ENCODE results near the gene CROCC. TPM values are rescaled to one million over a fixed set of nuclear protein-coding genes. Genes with fewer than 3 reads are reported as not detected.
A peak's percentile ranks its signal among the peaks of the same experiment; 100 is the strongest.

The CROCC gene
- total and polyA plus RNA-seq, 7 experiments from 2014 or later, result 1.4 to 84.8 (median 61.9) TPM

DNA sequence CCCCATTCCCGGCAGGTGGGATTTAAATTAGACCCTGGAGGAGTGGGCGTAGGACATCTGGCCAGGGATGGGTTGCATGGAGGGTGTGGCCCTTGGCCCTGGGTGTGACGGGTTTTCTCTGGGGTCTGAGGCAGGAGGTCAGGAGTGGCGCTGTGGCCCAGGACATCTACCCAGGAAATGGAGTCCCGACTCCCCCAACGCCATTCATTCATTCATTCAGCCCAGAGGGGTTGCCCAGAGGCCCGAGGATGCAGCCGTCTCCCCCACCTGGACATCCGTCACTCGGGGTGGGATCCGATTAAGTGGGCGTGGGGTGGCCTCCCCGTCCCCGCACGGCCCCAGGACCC is 89.3 kb downstream of the CROCC start:
- H3K4me1 ChIP-seq (ENCODE audit: control insufficient read depth in 2 of 2, insufficient read depth in 2 of 2, low read length in 2 of 2), result peaks cover 15 to 16% of the 10 kb centered on the region in 2 donors
- Mint-ChIP-seq H3K27me3 (peaks cover 0 to 2% (median 0%) of the 10 kb centered on the region in 5 donors), H3K4me1 (peaks cover 9 to 27% (median 17%) of the 10 kb centered on the region in 7 donors), H3K27ac (peak overlapping the region; percentile 21 to 83 (median 66)), H3K4me3 (peak overlapping the region; percentile 81 to 90 (median 84)), H3K9me3 (no peaks in the 10 kb centered on the region), H3K36me3 (peaks cover 0 to under 1% (median 0%) of the 10 kb centered on the region in 5 donors)
- peak overlapping the region; percentile 72 for H3K4me3 ChIP-seq (ENCODE audit: low read length)
- H3K9me3 ChIP-seq (ENCODE audit: control insufficient read depth in 2 of 3, low read length in 3 of 3), result no peaks in the 10 kb centered on the region
- intact Hi-C loops (cut with micrococcal nuclease), result loop anchor here (1.0 to 10.0 kb wide), 6 partner anchors 43 to 1484 kb away; partner anchors contain the start of genes DNAJC16 (in 1 of the 2), SDHB (in 1 of the 2) and SZRD1 (in 1 of the 2)
- peak overlapping the region; percentile 72 for H3K27ac ChIP-seq (ENCODE audit: low read depth, low read length)
- CTCF ChIA-PET, result no interaction called here
- POLR2A ChIA-PET, result no interaction called here
- peaks cover 0 to 6% (median 0%) of the 10 kb centered on the region in 3 experiments for H3K36me3 ChIP-seq (ENCODE audit: control insufficient read depth in 2 of 3, insufficient read depth in 3 of 3, low read length in 3 of 3)
- no peak for ATAC-seq
- no peaks in the 10 kb centered on the region for H3K27me3 ChIP-seq (ENCODE audit: control insufficient read depth in 2 of 2, insufficient read depth in 2 of 2, low read length in 2 of 2)
- peak in 1 of 9 donors; percentile 20 for DNase-seq

DNA sequence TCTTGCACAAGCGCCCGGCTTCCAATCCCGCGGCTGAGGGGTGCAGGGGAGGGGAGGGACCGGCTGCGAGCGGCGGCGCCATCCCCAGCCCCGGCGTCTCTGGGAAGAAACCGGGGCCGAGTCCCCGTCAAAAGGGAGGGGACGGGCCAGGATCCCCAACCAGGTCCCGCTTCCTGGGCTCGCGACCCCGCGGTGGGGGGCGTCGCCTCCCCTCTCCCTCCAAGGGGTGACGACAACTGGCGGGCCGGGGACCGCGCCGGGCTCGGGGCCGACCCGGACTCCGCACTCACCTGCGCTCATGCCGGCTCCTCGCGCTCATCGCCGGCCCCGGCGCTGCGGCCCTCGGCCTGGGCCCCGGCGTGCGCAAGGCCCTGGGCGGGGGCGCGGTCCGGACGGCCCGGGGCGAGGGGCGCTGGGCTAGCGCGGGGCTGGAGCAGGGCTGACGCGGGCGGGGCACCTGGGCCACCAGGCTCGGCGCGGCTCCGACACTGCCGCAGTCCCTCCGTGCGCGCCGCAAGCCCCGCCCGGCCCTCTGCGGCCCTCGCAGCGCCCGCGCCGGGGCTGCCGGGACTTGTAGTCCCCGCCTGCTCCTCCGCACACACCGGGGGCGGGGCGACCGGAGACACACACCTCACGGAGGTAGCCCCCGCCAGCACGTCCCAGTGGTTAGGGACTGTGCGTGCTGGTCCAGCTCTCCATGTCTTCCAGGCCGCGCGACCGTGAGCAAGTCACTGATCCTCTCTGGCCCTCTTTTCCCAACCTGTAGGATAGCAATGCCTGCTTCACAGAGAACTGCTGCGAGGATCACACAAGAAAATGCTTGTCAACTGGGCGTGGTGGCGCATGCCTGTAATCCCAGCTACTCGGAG is 89.9 kb downstream of the CROCC start, which contains the start of gene ATP13A2:
ATP13A2 (minus strand) TSS at position 490 of the 869 bp plus-strand sequence; CDS start at position 300, 190 bp downstream.
- no peaks in the 10 kb centered on the region for H3K27me3 ChIP-seq (ENCODE audit: control insufficient read depth in 2 of 2, insufficient read depth in 2 of 2, low read length in 2 of 2)
- H3K36me3 Mint-ChIP-seq, result peaks cover 0 to 2% (median 0%) of the 10 kb centered on the region in 5 donors
- H3K36me3 ChIP-seq (ENCODE audit: control insufficient read depth in 2 of 3, insufficient read depth in 3 of 3, low read length in 3 of 3), result peaks cover 0 to 4% (median 0%) of the 10 kb centered on the region in 3 experiments
- peak within 1 kb of the TSS; percentile 72 for H3K27ac ChIP-seq (ENCODE audit: low read depth, low read length)
- H3K4me3 ChIP-seq (ENCODE audit: low read length), result peak within 1 kb of the TSS; percentile 72
- DNase-seq, result peak; percentile 76 to 87 (median 82)
- no peaks in the 10 kb centered on the region for H3K9me3 Mint-ChIP-seq
- no peaks in the 10 kb centered on the region for H3K9me3 ChIP-seq (ENCODE audit: control insufficient read depth in 2 of 3, low read length in 3 of 3)
- H3K27me3 Mint-ChIP-seq, result peaks cover 0 to 2% (median 0%) of the 10 kb centered on the region in 5 donors
- ChIA-PET POLR2A (interaction anchor here (0.6 to 1.9 kb wide), 3 partner anchors 33 to 1411 kb away, joined by 3 to 7 read pairs (median 3); no protein-coding TSS in a partner anchor), CTCF (no interaction called here)
- peaks cover 15 to 16% of the 10 kb centered on the region in 2 donors for H3K4me1 ChIP-seq (ENCODE audit: control insufficient read depth in 2 of 2, insufficient read depth in 2 of 2, low read length in 2 of 2)
- H3K4me1 Mint-ChIP-seq, result peaks cover 9 to 27% (median 17%) of the 10 kb centered on the region in 7 donors
- peak; percentile 99 for ATAC-seq
- peak within 1 kb of the TSS; percentile 81 to 91 (median 86) for H3K4me3 Mint-ChIP-seq
- intact Hi-C loops (cut with micrococcal nuclease), result loop anchor here (1.0 to 10.0 kb wide), 6 partner anchors 43 to 1484 kb away; partner anchors contain the start of genes SDHB (in 2 of the 2), DNAJC16 (in 1 of the 2) and SZRD1 (in 1 of the 2)
- peak within 1 kb of the TSS; percentile 23 to 83 (median 75) for H3K27ac Mint-ChIP-seq

DNA sequence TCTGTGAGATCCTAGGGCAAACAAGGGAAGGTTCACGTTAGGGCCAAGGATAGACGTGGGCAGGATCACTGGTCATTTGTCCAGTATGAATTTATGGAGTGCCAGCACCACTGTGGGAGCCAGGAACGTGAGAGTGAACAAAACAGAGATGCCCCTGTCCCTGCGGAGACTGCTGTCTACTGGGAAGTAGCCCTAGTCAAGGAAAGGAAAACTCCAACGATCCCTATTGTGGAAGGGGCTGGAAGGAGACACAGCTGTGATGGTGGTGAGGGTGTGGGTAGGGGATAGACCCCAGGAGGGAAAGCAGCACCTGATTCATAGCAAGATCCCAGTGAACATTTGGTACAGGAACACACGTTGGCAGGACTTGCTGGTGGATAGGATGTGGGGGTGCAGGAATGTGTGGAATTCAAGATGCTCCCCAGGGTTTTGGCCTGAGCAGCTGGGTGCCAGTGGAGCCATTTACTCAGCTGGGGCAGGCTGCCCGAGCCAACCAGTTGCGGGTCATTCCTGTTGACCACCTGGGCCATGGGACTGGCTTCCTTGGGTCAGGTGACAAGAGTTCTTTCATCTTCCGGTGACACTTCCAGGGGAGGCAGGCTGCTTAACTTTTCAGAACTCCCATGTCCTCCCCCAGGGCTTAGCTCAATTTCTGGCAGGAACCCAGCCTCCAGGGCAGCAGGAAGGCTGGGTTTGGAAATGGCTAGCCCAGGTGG is 91.2 kb downstream of the CROCC start:
- H3K27me3 ChIP-seq (ENCODE audit: control insufficient read depth in 2 of 2, insufficient read depth in 2 of 2, low read length in 2 of 2), result no peaks in the 10 kb centered on the region
- H3K9me3 ChIP-seq (ENCODE audit: control insufficient read depth in 2 of 3, low read length in 3 of 3), result no peaks in the 10 kb centered on the region
- intact Hi-C loops (cut with micrococcal nuclease), result loop anchor here (1.0 to 10.0 kb wide), 5 partner anchors 41 to 1486 kb away; partner anchors contain the start of genes DNAJC16 (in 1 of the 2), SDHB (in 1 of the 2) and SZRD1 (in 1 of the 2)
- Mint-ChIP-seq H3K36me3 (peaks cover 0 to 2% (median 0%) of the 10 kb centered on the region in 5 donors), H3K27me3 (peaks cover 0 to 2% (median 0%) of the 10 kb centered on the region in 5 donors), H3K9me3 (no peaks in the 10 kb centered on the region), H3K27ac (peak overlapping the region in 2 of 9 donors; percentile 18 to 41), H3K4me3 (peak overlapping the region in 4 of 10 donors; percentile 5 to 86 (median 42)), H3K4me1 (peaks cover 9 to 27% (median 17%) of the 10 kb centered on the region in 7 donors)
- CTCF ChIA-PET, result interaction anchor here (0.7 kb wide), 1 partner anchor 52 kb away, joined by 3 read pairs; no protein-coding TSS in a partner anchor
- H3K4me1 ChIP-seq (ENCODE audit: control insufficient read depth in 2 of 2, insufficient read depth in 2 of 2, low read length in 2 of 2), result peaks cover 15 to 16% of the 10 kb centered on the region in 2 donors
- POLR2A ChIA-PET, result interaction anchor here (0.6 to 1.9 kb wide), 6 partner anchors 17 to 1412 kb away, joined by 3 to 7 read pairs (median 3); no protein-coding TSS in a partner anchor
- H3K36me3 ChIP-seq (ENCODE audit: control insufficient read depth in 2 of 3, insufficient read depth in 3 of 3, low read length in 3 of 3), result peaks cover 0 to 9% (median 0%) of the 10 kb centered on the region in 3 experiments
- ATAC-seq (no peak), DNase-seq (no peak)
- no peak overlapping the region for H3K27ac ChIP-seq (ENCODE audit: low read depth, low read length)
- no peak overlapping the region for H3K4me3 ChIP-seq (ENCODE audit: low read length)

DNA sequence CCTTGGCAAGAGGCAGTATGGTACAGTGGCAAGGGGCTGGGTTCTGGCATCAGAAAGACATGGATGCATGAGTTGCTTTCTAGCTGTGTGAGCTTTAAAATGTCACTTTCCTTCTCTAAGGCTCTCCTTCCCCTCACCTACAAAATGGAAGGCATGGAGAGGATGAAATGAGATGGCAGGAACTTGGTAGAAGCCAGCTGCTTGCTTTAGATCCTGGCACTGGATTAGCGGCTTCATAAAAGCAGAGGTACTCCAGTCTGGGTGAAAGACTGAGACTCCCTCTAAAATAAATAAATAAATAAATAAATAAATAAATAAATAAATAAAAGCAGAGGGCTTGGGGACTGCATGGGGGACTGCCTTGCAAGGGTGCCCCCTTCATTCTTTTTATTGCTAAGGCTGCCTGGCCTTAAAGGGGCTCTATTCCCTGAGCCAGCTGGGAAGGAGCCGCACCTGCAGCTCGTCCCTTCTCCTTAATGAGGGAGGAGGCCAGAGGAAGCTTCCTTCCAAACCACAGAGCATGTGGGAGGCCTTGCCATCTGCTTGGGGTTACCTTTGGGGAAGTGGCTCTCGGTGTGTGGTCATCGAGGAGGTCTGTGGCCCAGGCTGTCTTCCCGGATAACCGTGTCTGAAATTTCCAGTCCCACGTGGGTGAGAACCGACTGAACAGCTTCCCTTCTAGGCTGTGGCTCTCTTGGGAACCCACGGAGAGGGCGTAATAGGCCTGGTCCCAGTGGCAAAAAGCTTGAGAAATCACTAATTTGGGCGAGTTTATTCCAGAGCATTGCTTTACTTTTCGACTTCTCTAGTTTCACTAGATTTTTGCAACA is 92.0 kb downstream of the CROCC start:
- Mint-ChIP-seq H3K27ac (no peak overlapping the region), H3K4me1 (peaks cover 9 to 30% (median 17%) of the 10 kb centered on the region in 7 donors), H3K27me3 (peaks cover 0 to 2% (median 0%) of the 10 kb centered on the region in 5 donors), H3K36me3 (peaks cover 0 to 3% (median under 1%) of the 10 kb centered on the region in 5 donors), H3K4me3 (no peak overlapping the region), H3K9me3 (no peaks in the 10 kb centered on the region)
- ChIA-PET POLR2A (interaction anchor here (0.6 to 1.9 kb wide), 4 partner anchors 16 to 706 kb away, joined by 3 to 7 read pairs (median 4); no protein-coding TSS in a partner anchor), CTCF (interaction anchor here (0.7 kb wide), 1 partner anchor 53 kb away, joined by 3 read pairs; no protein-coding TSS in a partner anchor)
- intact Hi-C loops (cut with micrococcal nuclease), result loop anchor here (5.0 to 10.0 kb wide), 4 partner anchors 49 to 1486 kb away; partner anchors contain the start of genes DNAJC16 (in 1 of the 2) and SZRD1 (in 1 of the 2)
- peaks cover 15 to 16% of the 10 kb centered on the region in 2 donors for H3K4me1 ChIP-seq (ENCODE audit: control insufficient read depth in 2 of 2, insufficient read depth in 2 of 2, low read length in 2 of 2)
- H3K9me3 ChIP-seq (ENCODE audit: control insufficient read depth in 2 of 3, low read length in 3 of 3), result no peaks in the 10 kb centered on the region
- no peak overlapping the region for H3K27ac ChIP-seq (ENCODE audit: low read depth, low read length)
- DNase-seq (no peak), ATAC-seq (no peak)
- no peak overlapping the region for H3K4me3 ChIP-seq (ENCODE audit: low read length)
- H3K36me3 ChIP-seq (ENCODE audit: control insufficient read depth in 2 of 3, insufficient read depth in 3 of 3, low read length in 3 of 3), result peaks cover 0 to 15% (median 0%) of the 10 kb centered on the region in 3 experiments
- no peaks in the 10 kb centered on the region for H3K27me3 ChIP-seq (ENCODE audit: control insufficient read depth in 2 of 2, insufficient read depth in 2 of 2, low read length in 2 of 2)

GRCh38 chr1:17014671-17015567 is 93.2 kb downstream of the CROCC start:
- POLR2A ChIA-PET, result interaction anchor here (0.7 kb wide), 1 partner anchor 49 kb away, joined by 3 read pairs; no protein-coding TSS in a partner anchor

More at GRCh38 chr1:17014671-17015567, 93.2 kb downstream of the CROCC start:
- Mint-ChIP-seq H3K27ac (peak overlapping the region in 1 of 9 donors; percentile 32), H3K4me3 (no peak overlapping the region), H3K27me3 (peaks cover 0 to 2% (median 0%) of the 10 kb centered on the region in 5 donors), H3K36me3 (peaks cover 6 to 12% (median 9%) of the 10 kb centered on the region in 5 donors), H3K9me3 (no peaks in the 10 kb centered on the region), H3K4me1 (peaks cover 9 to 38% (median 16%) of the 10 kb centered on the region in 7 donors)
- Histone ChIP-seq H3K36me3 (ENCODE audit: control insufficient read depth in 2 of 3, insufficient read depth in 3 of 3, low read length in 3 of 3) (peaks cover 0 to 27% (median 5%) of the 10 kb centered on the region in 3 experiments), H3K27ac (ENCODE audit: low read depth, low read length) (no peak overlapping the region), H3K27me3 (ENCODE audit: control insufficient read depth in 2 of 2, insufficient read depth in 2 of 2, low read length in 2 of 2) (no peaks in the 10 kb centered on the region), H3K4me1 (ENCODE audit: control insufficient read depth in 2 of 2, insufficient read depth in 2 of 2, low read length in 2 of 2) (peaks cover 15 to 16% of the 10 kb centered on the region in 2 donors), H3K4me3 (ENCODE audit: low read length) (no peak overlapping the region), H3K9me3 (ENCODE audit: control insufficient read depth in 2 of 3, low read length in 3 of 3) (no peaks in the 10 kb centered on the region)
- ATAC-seq (no peak), DNase-seq (no peak)
- intact Hi-C loops (cut with micrococcal nuclease), result loop anchor here (5.0 to 10.0 kb wide), 4 partner anchors 50 to 1488 kb away; partner anchors contain the start of genes DNAJC16 (in 1 of the 2) and SZRD1 (in 1 of the 2)
- CTCF ChIA-PET, result interaction anchor here (0.6 kb wide), 1 partner anchor 14 kb away, joined by 4 read pairs; no protein-coding TSS in a partner anchor
